HepG2 (cell line): ENCODE measurements around the gene NSUN6. TPM values are rescaled to one million over a fixed set of nuclear protein-coding genes. Genes with fewer than 3 reads are reported as not detected.

Experiments used
- ARHGAP35 ChIP-seq: sonication (generic); formaldehyde crosslinking; IDR thresholded peaks from 2 replicates; pipeline ENCODE4 v1.9.0; 2022; ENCODE audit warnings: mild to moderate bottlenecking, inconsistent platforms, moderate library complexity, missing genetic modification reagents, borderline replicate concordance
- ARID3A ChIP-seq: IDR thresholded peaks from 2 replicates; pipeline ENCODE4 v1.6.1; 2012; ENCODE audit warnings: low read depth, low read length, improper control_type of control experiment
- ARID5B ChIP-seq: IDR thresholded peaks from 2 replicates; pipeline ENCODE4 v1.4.0; 2020; ENCODE audit warnings: mild to moderate bottlenecking, missing genetic modification reagents
- ETS1 ChIP-seq: sonication (generic); formaldehyde crosslinking; IDR thresholded peaks from 2 replicates; pipeline ENCODE4 v1.4.0; 2020; ENCODE audit warnings: missing genetic modification reagents
- FUBP1 ChIP-seq: sonication (generic); formaldehyde crosslinking; IDR thresholded peaks from 2 replicates; pipeline ENCODE4 v1.5.1; 2020; ENCODE audit warnings: missing genetic modification reagents, mild to moderate bottlenecking, borderline replicate concordance
- HHEX ChIP-seq: IDR thresholded peaks from 2 replicates; pipeline ENCODE4 v1.6.1; 2016; ENCODE audit warnings: control low read depth
- HNF4G ChIP-seq, 2 experiments: sonication (generic) in 1 of 2; formaldehyde crosslinking in 1 of 2; IDR thresholded peaks; 2 replicates each; pipeline versions ENCODE4 v1.4.0 to v1.6.1; 2011 to 2020; ENCODE audit warnings: borderline replicate concordance in 2 of 2, low read depth in 2 of 2, mild to moderate bottlenecking in 2 of 2, low read length in 1 of 2, missing genetic modification reagents in 1 of 2, moderate library complexity in 1 of 2
- HOXA7 ChIP-seq: sonication (generic); formaldehyde crosslinking; IDR thresholded peaks from 2 replicates; pipeline ENCODE4 v1.8.1; 2022; ENCODE audit warnings: mild to moderate bottlenecking, missing genetic modification reagents, moderate library complexity
- KDM1A ChIP-seq: IDR thresholded peaks from 2 replicates; pipeline ENCODE4 v1.6.1; 2016; ENCODE audit warnings: missing compliant biosample characterization
- MTF1 ChIP-seq: sonication (generic); formaldehyde crosslinking; IDR thresholded peaks from 2 replicates; pipeline ENCODE4 v1.5.0; 2020; ENCODE audit warnings: missing genetic modification reagents
- NPAS2 ChIP-seq: sonication (generic); formaldehyde crosslinking; IDR thresholded peaks from 2 replicates; pipeline ENCODE4 v1.8.0; 2022; ENCODE audit warnings: mild to moderate bottlenecking, missing genetic modification reagents, borderline replicate concordance
- ONECUT2 ChIP-seq: sonication (generic); formaldehyde crosslinking; IDR thresholded peaks from 2 replicates; pipeline ENCODE4 v1.4.0; 2020; ENCODE audit warnings: missing genetic modification reagents
- PATZ1 ChIP-seq: sonication (generic); formaldehyde crosslinking; IDR thresholded peaks from 2 replicates; pipeline ENCODE4 v1.4.0; 2020; ENCODE audit warnings: missing genetic modification reagents
- SRSF1 ChIP-seq: fragments of 200-400 bp; formaldehyde crosslinking; optimal IDR thresholded peaks from 2 replicates; pipeline ENCODE3; 2017; ENCODE audit warnings: mild to moderate bottlenecking, low read depth, low read length, moderate library complexity
- ZMAT5 ChIP-seq: sonication (generic); formaldehyde crosslinking; IDR thresholded peaks from 2 replicates; pipeline ENCODE4 v1.5.0; 2020; ENCODE audit warnings: mild to moderate bottlenecking, low read depth, missing genetic modification reagents, borderline replicate concordance
- ZNF792 ChIP-seq: IDR thresholded peaks from 2 replicates; pipeline ENCODE4 v1.6.1; 2016
- ZNF879 ChIP-seq: sonication (generic); formaldehyde crosslinking; IDR thresholded peaks from 2 replicates; pipeline ENCODE4 v1.8.1; 2023; ENCODE audit warnings: missing genetic modification reagents
- polyA plus RNA-seq, 8 experiments: library from polyadenylated mRNA; depleted of rRNA in 3 of 8; stranded (reverse) in 7 of 8; unstranded in 1 of 8; fragments of >200 nt; fragmentation: Illumina TruSeq in 4 of 8; extraction: Trizol in 4 of 8; gene quantifications; 2 replicates each; pipeline versions ENCODE4 v1.2.1 to v1.2.3, GENCODE V29; 2011 to 2016; ENCODE audit warnings: low read depth in 4 of 8, missing spikeins in 1 of 8, mixed read lengths in 1 of 8; ENCODE audit not compliant: insufficient read depth in 1 of 8
- total RNA-seq, 5 experiments: library from RNA; depleted of rRNA; stranded (reverse); fragments of >200 nt; fragmentation: Illumina TruSeq; extraction: Trizol; gene quantifications; 2 replicates each; pipeline ENCODE4 v1.2.3, GENCODE V29; 2016; ENCODE audit warnings: low read depth in 1 of 5

Gene NSUN6
- total and polyA plus RNA-seq, 2 of the 13 experiments (the other 11 are each of a cell fraction or from before 2014, with no cell fraction given) = 17.2 to 19.3 TPM

GRCh38 chr10:18659125-18659818 lies 7.9 kb upstream of the NSUN6 start, which contains the start of gene ARL5B (continued):
- TF ChIP-seq ARID5B = peak; percentile 77
- no peak for TF ChIP-seq KDM1A (CRISPR knock-in tag)
- TF ChIP-seq ONECUT2 (CRISPR knock-in tag) = no peak
- TF ChIP-seq ARID3A = no peak
- no peak for TF ChIP-seq MTF1 (CRISPR knock-in tag)
- peak; percentile 94 for TF ChIP-seq PATZ1 (CRISPR knock-in tag)
- TF ChIP-seq ZNF879 (CRISPR knock-in tag) = 0 out of 2 replicates have a peak, but pooled peaks have one; percentile 68
- no peak for TF ChIP-seq ETS1 (CRISPR knock-in tag)
- TF ChIP-seq ZNF792 (CRISPR knock-in tag) = peak; percentile 18; the same call in 1 of the 2 replicates
- no peak for TF ChIP-seq HOXA7
- no peak for TF ChIP-seq FUBP1 (CRISPR knock-in tag)
- no peak for TF ChIP-seq NPAS2
- no peak for TF ChIP-seq HNF4G (IDR thresholded peaks at IDR 0.05; ENCODE audit: borderline replicate concordance, low read depth, low read length)
- TF ChIP-seq HNF4G (CRISPR knock-in tag; IDR thresholded peaks at IDR 0.05; ENCODE audit: borderline replicate concordance, low read depth) = no peak
- no peak for TF ChIP-seq HHEX (CRISPR knock-in tag)
- no peak for TF ChIP-seq ZMAT5 (CRISPR knock-in tag)
- no peak for TF ChIP-seq SRSF1
- no peak for TF ChIP-seq ARHGAP35 (CRISPR knock-in tag)
